A673 (cell line): ENCODE measurements around the gene CCR5AS.

Experiments used
- BruUV-seq: library from RNA; stranded (reverse); fragments of 400-500 nt; replicated peaks from 2 replicates; lab custom pipeline; 2021; lab: Mats Ljungman, UMichigan
- CTCF ChIA-PET: fragments of 300-600 bp; sonication (Branson Sonifier 250); formaldehyde crosslinking; loops from one replicate; lab custom pipeline; 2022; ENCODE audit warnings: antibody characterized with exemption; lab: Charles Lee
- POLR2A ChIA-PET: fragments of 300-600 bp; sonication (Branson Sonifier 250); formaldehyde crosslinking; loops from one replicate; lab custom pipeline; 2022; ENCODE audit warnings: antibody characterized with exemption; ENCODE audit not compliant: low non-redundant PET; lab: Charles Lee
- DNase-seq: peaks from one replicate; pipeline ENCODE4 v3.0.0-alpha.2; 2015; ENCODE audit warnings: low spot score
- H3K27ac ChIP-seq: fragments of 200-600 bp; sonication (generic); 2 replicates; pipeline ENCODE4 v1.5.1; 2016; ENCODE audit warnings: mixed run types, low read depth, mild to moderate bottlenecking, mixed read lengths, antibody characterized with exemption, low read length; ENCODE audit not compliant: poor library complexity, severe bottlenecking
- H3K27me3 ChIP-seq: fragments of 200-600 bp; sonication (generic); replicated peaks from 2 replicates; pipeline ENCODE4 v1.6.1; 2017; ENCODE audit warnings: mixed run types, low read depth, mild to moderate bottlenecking, mixed read lengths, antibody characterized with exemption, low read length; ENCODE audit not compliant: insufficient read depth, poor library complexity
- H3K36me3 ChIP-seq: fragments of 200-600 bp; sonication (generic); 2 replicates; pipeline ENCODE4 v1.6.1; 2016; ENCODE audit warnings: mixed run types, mild to moderate bottlenecking, mixed read lengths, antibody characterized with exemption, low read length; ENCODE audit not compliant: insufficient read depth, poor library complexity, severe bottlenecking
- H3K4me1 ChIP-seq: fragments of 200-600 bp; sonication (generic); 2 replicates; pipeline ENCODE4 v1.6.1; 2017; ENCODE audit warnings: mixed run types, mild to moderate bottlenecking, mixed read lengths, antibody characterized with exemption, low read length; ENCODE audit not compliant: insufficient read depth, poor library complexity, severe bottlenecking
- H3K4me3 ChIP-seq: fragments of 200-600 bp; sonication (generic); 2 replicates; pipeline ENCODE4 v1.5.1; 2016; ENCODE audit warnings: low read depth, mixed run types, mild to moderate bottlenecking, mixed read lengths, low read length; ENCODE audit not compliant: poor library complexity, severe bottlenecking
- H3K9me3 ChIP-seq: fragments of 200-600 bp; sonication (generic); 2 replicates; pipeline ENCODE4 v1.6.1; 2016; ENCODE audit warnings: mixed run types, low read depth, mild to moderate bottlenecking, mixed read lengths, antibody characterized with exemption, low read length; ENCODE audit not compliant: poor library complexity, severe bottlenecking
- EZH2 ChIP-seq: fragments of 200-600 bp; sonication (generic); IDR thresholded peaks from 2 replicates; pipeline ENCODE4 v1.6.1; 2017; ENCODE audit warnings: borderline replicate concordance, low read depth, mild to moderate bottlenecking, mixed read lengths, antibody characterized with exemption, low read length; ENCODE audit not compliant: poor library complexity, severe bottlenecking
- intact Hi-C: fragments of 100-400 bp; cut with micrococcal nuclease; formaldehyde crosslinking; loops from one replicate; pipeline ENCODE4 v1.10.0; 2022; ENCODE audit not compliant: unreplicated experiment
- TF ChIP-seq, protein P1 (sequence below): fragments of 300-800, 200-600 bp; sonication (generic); conservative IDR thresholded peaks from 2 replicates; pipeline ENCODE4 v1.5.1; 2017; ENCODE audit warnings: low read depth, mild to moderate bottlenecking, antibody characterized with exemption, low read length, moderate library complexity, mixed read lengths

Gene CCR5AS

DNA sequence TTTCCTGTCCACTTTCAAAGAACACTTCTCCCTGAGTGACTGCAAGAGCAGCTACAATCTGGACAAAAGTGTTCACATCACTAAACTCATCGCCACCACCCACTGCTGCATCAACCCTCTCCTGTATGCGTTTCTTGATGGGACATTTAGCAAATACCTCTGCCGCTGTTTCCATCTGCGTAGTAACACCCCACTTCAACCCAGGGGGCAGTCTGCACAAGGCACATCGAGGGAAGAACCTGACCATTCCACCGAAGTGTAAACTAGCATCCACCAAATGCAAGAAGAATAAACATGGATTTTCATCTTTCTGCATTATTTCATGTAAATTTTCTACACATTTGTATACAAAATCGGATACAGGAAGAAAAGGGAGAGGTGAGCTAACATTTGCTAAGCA lies 2.0 kb upstream of the CCR5AS start:
- BruUV-seq, result no TSS peak
- Histone ChIP-seq H3K27me3 (no peaks in the 10 kb centered on the region), H3K4me3 (no peak overlapping the region), H3K4me1 (no peaks in the 10 kb centered on the region), H3K9me3 (no peaks in the 10 kb centered on the region), H3K27ac (no peak overlapping the region), H3K36me3 (no peaks in the 10 kb centered on the region)
- ChIA-PET CTCF (no interaction called here), POLR2A (no interaction called here)
- intact Hi-C loops, result no loop called here
- DNase-seq, result no peak
- TF ChIP-seq EZH2, result no peak
- TF ChIP-seq, protein P1, sequence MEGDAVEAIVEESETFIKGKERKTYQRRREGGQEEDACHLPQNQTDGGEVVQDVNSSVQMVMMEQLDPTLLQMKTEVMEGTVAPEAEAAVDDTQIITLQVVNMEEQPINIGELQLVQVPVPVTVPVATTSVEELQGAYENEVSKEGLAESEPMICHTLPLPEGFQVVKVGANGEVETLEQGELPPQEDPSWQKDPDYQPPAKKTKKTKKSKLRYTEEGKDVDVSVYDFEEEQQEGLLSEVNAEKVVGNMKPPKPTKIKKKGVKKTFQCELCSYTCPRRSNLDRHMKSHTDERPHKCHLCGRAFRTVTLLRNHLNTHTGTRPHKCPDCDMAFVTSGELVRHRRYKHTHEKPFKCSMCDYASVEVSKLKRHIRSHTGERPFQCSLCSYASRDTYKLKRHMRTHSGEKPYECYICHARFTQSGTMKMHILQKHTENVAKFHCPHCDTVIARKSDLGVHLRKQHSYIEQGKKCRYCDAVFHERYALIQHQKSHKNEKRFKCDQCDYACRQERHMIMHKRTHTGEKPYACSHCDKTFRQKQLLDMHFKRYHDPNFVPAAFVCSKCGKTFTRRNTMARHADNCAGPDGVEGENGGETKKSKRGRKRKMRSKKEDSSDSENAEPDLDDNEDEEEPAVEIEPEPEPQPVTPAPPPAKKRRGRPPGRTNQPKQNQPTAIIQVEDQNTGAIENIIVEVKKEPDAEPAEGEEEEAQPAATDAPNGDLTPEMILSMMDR, result no peak

DNA sequence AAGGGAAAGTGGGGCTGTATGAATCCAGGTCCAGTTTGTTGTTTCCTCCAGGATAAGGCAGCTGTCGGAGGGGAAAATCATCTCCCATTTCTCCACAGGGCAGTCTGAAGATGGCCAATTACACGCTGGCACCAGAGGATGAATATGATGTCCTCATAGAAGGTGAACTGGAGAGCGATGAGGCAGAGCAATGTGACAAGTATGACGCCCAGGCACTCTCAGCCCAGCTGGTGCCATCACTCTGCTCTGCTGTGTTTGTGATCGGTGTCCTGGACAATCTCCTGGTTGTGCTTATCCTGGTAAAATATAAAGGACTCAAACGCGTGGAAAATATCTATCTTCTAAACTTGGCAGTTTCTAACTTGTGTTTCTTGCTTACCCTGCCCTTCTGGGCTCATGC lies 1.1 kb upstream of the CCR5AS start:
- ChIA-PET POLR2A (no interaction called here), CTCF (no interaction called here)
- Histone ChIP-seq H3K4me1 (no peaks in the 10 kb centered on the region), H3K27ac (no peak overlapping the region), H3K27me3 (no peaks in the 10 kb centered on the region), H3K4me3 (no peak overlapping the region), H3K36me3 (no peaks in the 10 kb centered on the region), H3K9me3 (no peaks in the 10 kb centered on the region)
- no peak for DNase-seq
- intact Hi-C loops, result no loop called here
- TF ChIP-seq, protein P1, result no peak
- TF ChIP-seq EZH2, result no peak
- BruUV-seq, result no TSS peak

GRCh38 chr3:46406443-46406787 lies 451 bp downstream of the CCR5AS start:
- no peak for DNase-seq
- ChIA-PET POLR2A (no interaction called here), CTCF (no interaction called here)
- H3K9me3 ChIP-seq, result no peaks in the 10 kb centered on the region
- no peaks in the 10 kb centered on the region for H3K27me3 ChIP-seq
- H3K4me3 ChIP-seq, result no peak overlapping the region
- TF ChIP-seq EZH2, result no peak
- TF ChIP-seq, protein P1, result no peak
- intact Hi-C loops, result no loop called here
- no peak overlapping the region for H3K27ac ChIP-seq
- no peaks in the 10 kb centered on the region for H3K36me3 ChIP-seq
- H3K4me1 ChIP-seq, result no peaks in the 10 kb centered on the region
- BruUV-seq, result no TSS peak
